Measurements from ENCODE around the gene KLHDC7B. TPM values are rescaled to one million over a fixed set of nuclear protein-coding genes. Genes with fewer than 3 reads are reported as not detected.

Gene KLHDC7B
- total RNA-seq, 2 experiments from 2014 or later: 2.3 TPM

GRCh38 chr22:50553310-50553709 is 7.6 kb downstream of the KLHDC7B start:
- Mint-ChIP-seq H3K9me3 (no peaks in the 10 kb centered on the region), H3K4me3 (no peak overlapping the region), H3K36me3 (ENCODE audit: low read depth) (no peaks in the 10 kb centered on the region), H3K4me1 (ENCODE audit: low read depth) (peaks cover 18% of the 10 kb centered on the region), H3K27me3 (no peaks in the 10 kb centered on the region), H3K27ac (no peak overlapping the region)
- H3K4me3 ChIP-seq (ENCODE audit: low read length): no peak overlapping the region
- intact Hi-C loops (cut with DNase I, micrococcal nuclease): no loop called here
- POLR2A ChIA-PET: interaction anchor here (1.4 kb wide), 1 partner anchor 28 kb away, joined by 4 read pairs; the partner anchor contains the start of gene SCO2
- ATAC-seq (ENCODE audit: poor library complexity) (no peak), DNase-seq (no peak)
- CTCF ChIA-PET: interaction anchor here (0.6 kb wide), 1 partner anchor 109 kb away, joined by 3 read pairs; no protein-coding TSS in a partner anchor
- H3K27me3 ChIP-seq (ENCODE audit: control insufficient read depth in 1 of 2, insufficient read depth in 2 of 2, low read length in 2 of 2): no peaks in the 10 kb centered on the region
- H3K9me3 ChIP-seq (ENCODE audit: control insufficient read depth in 1 of 2, insufficient read depth in 1 of 2, low read length in 2 of 2): no peaks in the 10 kb centered on the region
- no peak overlapping the region for H3K27ac ChIP-seq (ENCODE audit: low read depth in 1 of 2, low read length in 2 of 2)
- TF ChIP-seq CTCF (IDR thresholded peaks at IDR 0.05): no peak
- no peaks in the 10 kb centered on the region for H3K36me3 ChIP-seq (ENCODE audit: insufficient read depth, low read length)
- peaks cover 23% of the 10 kb centered on the region for H3K4me1 ChIP-seq (ENCODE audit: insufficient read depth, low read length)

GRCh38 chr22:50556703-50557102 is 11.0 kb downstream of the KLHDC7B start:
- intact Hi-C loops (cut with DNase I, micrococcal nuclease): no loop called here
- ChIA-PET POLR2A (interaction anchor here (0.7 to 3.9 kb wide), 2 partner anchors 9 to 17 kb away, joined by 3 to 13 read pairs; no protein-coding TSS in a partner anchor), CTCF (interaction anchor here (1.0 kb wide), 1 partner anchor 31 kb away, joined by 6 read pairs; the partner anchor contains the start of gene SCO2)
- no peak for ATAC-seq (ENCODE audit: poor library complexity)
- no peaks in the 10 kb centered on the region for H3K27me3 Mint-ChIP-seq
- Histone ChIP-seq H3K9me3 (ENCODE audit: control insufficient read depth in 1 of 2, insufficient read depth in 1 of 2, low read length in 2 of 2) (no peaks in the 10 kb centered on the region), H3K27me3 (ENCODE audit: control insufficient read depth in 1 of 2, insufficient read depth in 2 of 2, low read length in 2 of 2) (no peaks in the 10 kb centered on the region), H3K27ac (ENCODE audit: low read depth in 1 of 2, low read length in 2 of 2) (no peak overlapping the region), H3K36me3 (ENCODE audit: insufficient read depth, low read length) (no peaks in the 10 kb centered on the region), H3K4me3 (ENCODE audit: low read length) (no peak overlapping the region), H3K4me1 (ENCODE audit: insufficient read depth, low read length) (no peaks in the 10 kb centered on the region)
- no peaks in the 10 kb centered on the region for H3K36me3 Mint-ChIP-seq (ENCODE audit: low read depth)
- DNase-seq: no peak
- H3K9me3 Mint-ChIP-seq: no peaks in the 10 kb centered on the region
- no peak for TF ChIP-seq CTCF (IDR thresholded peaks at IDR 0.05)
- no peak overlapping the region for H3K27ac Mint-ChIP-seq
- no peak overlapping the region for H3K4me3 Mint-ChIP-seq
- H3K4me1 Mint-ChIP-seq (ENCODE audit: low read depth): peaks cover 3% of the 10 kb centered on the region

- no peak overlapping the region for H3K27ac ChIP-seq (ENCODE audit: low read depth in 1 of 2, low read length in 2 of 2)
- H3K4me3 Mint-ChIP-seq: no peak overlapping the region
- no peak for ATAC-seq (ENCODE audit: poor library complexity)
- no peak for DNase-seq
- intact Hi-C loops (cut with DNase I, micrococcal nuclease): loop anchor here (2.0 to 5.0 kb wide), 2 partner anchors 33 kb away; partner anchors contain the start of gene SCO2 (in 1 of the 2)
- no peaks in the 10 kb centered on the region for H3K36me3 Mint-ChIP-seq (ENCODE audit: low read depth)
- no peaks in the 10 kb centered on the region for H3K9me3 ChIP-seq (ENCODE audit: control insufficient read depth in 1 of 2, insufficient read depth in 1 of 2, low read length in 2 of 2)
- no peaks in the 10 kb centered on the region for H3K9me3 Mint-ChIP-seq
- peaks cover 10% of the 10 kb centered on the region for H3K4me1 ChIP-seq (ENCODE audit: insufficient read depth, low read length)
- POLR2A ChIA-PET: interaction anchor here (0.7 to 0.8 kb wide), 2 partner anchors 9 to 34 kb away, joined by 3 read pairs; partner anchors contain the start of gene SCO2
- no peaks in the 10 kb centered on the region for H3K27me3 ChIP-seq (ENCODE audit: control insufficient read depth in 1 of 2, insufficient read depth in 2 of 2, low read length in 2 of 2)
- peaks cover 16% of the 10 kb centered on the region for H3K4me1 Mint-ChIP-seq (ENCODE audit: low read depth)
- H3K27me3 Mint-ChIP-seq: no peaks in the 10 kb centered on the region
- H3K36me3 ChIP-seq (ENCODE audit: insufficient read depth, low read length): no peaks in the 10 kb centered on the region
- no peak for TF ChIP-seq CTCF (IDR thresholded peaks at IDR 0.05)
- no peak overlapping the region for H3K4me3 ChIP-seq (ENCODE audit: low read length)
- CTCF ChIA-PET: interaction anchor here (1.3 to 1.5 kb wide), 3 partner anchors 12 to 34 kb away, joined by 3 read pairs; partner anchors contain the start of gene KLHDC7B
- H3K27ac Mint-ChIP-seq: no peak overlapping the region
Observed at GRCh38 chr22:50560034-50560433, 14.3 kb downstream of the KLHDC7B start.
